A549 (cell line): ENCODE results near the gene NUAK2.
A peak's percentile ranks its signal among the peaks of the same experiment; 100 is the strongest.

Experiments used
- CTCF ChIP-seq: fragments of >200 bp; sonication (Bioruptor Twin); formaldehyde crosslinking; IDR thresholded peaks from 3 replicates; pipeline ENCODE4 v1.5.1; 2016
- EHF ChIP-seq: fragments of 250-450 bp; sonication (Bioruptor Pico); IDR thresholded peaks from 2 replicates; pipeline ENCODE4 v1.5.0; 2020; ENCODE audit warnings: mild to moderate bottlenecking
- EHMT2 ChIP-seq: fragments of 200-600 bp; sonication (generic); IDR thresholded peaks from 2 replicates; pipeline ENCODE4 v1.6.1; 2016; ENCODE audit warnings: antibody characterized with exemption, low read depth, mild to moderate bottlenecking, moderate library complexity
- JUN ChIP-seq, 2 experiments: fragments of >200 bp; sonication (Bioruptor Twin); formaldehyde crosslinking; IDR thresholded peaks; 2 replicates in 1 of 2; 3 replicates in 1 of 2; pipeline ENCODE4 v1.6.1; 2016 to 2017
- RFX5 ChIP-seq: fragments of 450-650 bp; IDR thresholded peaks from 2 replicates; pipeline ENCODE4 v1.7.1; 2014; ENCODE audit warnings: antibody characterized with exemption, mild to moderate bottlenecking, moderate library complexity
- ZFP36 ChIP-seq: fragments of 450-650 bp; IDR thresholded peaks from 2 replicates; pipeline ENCODE4 v1.6.1; 2014; ENCODE audit warnings: borderline replicate concordance; ENCODE audit not compliant: partially characterized antibody

GRCh38 chr1:205335692-205336091, 14.1 kb upstream of the NUAK2 start:
- TF ChIP-seq RFX5 (no peak), EHMT2 (no peak), CTCF (peak; percentile 99), ZFP36 (no peak), EHF (no peak), JUN (IDR thresholded peaks at IDR 0.05) (no peak)
